ENCODE measurements around the gene NEDD4.

DNA sequence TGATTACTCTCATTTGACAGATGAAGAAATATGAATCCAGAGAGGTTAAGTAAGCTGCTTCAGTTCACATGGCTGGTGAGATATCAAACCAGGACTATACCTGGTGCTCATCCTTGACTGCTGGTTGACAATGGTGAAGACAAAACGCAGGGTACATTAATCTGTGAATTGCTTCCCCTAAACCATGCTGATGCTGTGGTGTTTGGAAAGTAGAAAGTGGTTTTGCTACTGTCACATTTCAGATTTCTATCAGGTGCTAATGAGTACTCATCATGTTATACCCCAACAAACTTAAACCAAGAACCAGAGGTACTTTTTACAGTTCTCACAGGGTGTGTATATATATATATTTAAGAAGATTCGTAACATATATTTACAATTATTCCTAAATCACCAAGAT, 165.5 kb downstream of the NEDD4 start:
- no peak for TF ChIP-seq CTCF (IDR thresholded peaks at IDR 0.05 in 2 of 3, conservative IDR thresholded peaks at IDR 0.05 in 1 of 3; ENCODE audit: control insufficient read depth in 2 of 3, extremely low read depth in 1 of 3, insufficient read depth in 1 of 3, low read depth in 3 of 3, low read length in 3 of 3)
- no peak for TF ChIP-seq ATF2 (IDR thresholded peaks at IDR 0.05; ENCODE audit: low read length)
- TF ChIP-seq POLR2A (IDR thresholded peaks at IDR 0.05; ENCODE audit: low read depth, low read length) = no peak
- TF ChIP-seq SIX5 (IDR thresholded peaks at IDR 0.05; ENCODE audit: low read depth, low read length, severe bottlenecking) = no peak
- TF ChIP-seq SP1 (IDR thresholded peaks at IDR 0.05; ENCODE audit: low read depth, low read length) = no peak
- TF ChIP-seq, protein P1, sequence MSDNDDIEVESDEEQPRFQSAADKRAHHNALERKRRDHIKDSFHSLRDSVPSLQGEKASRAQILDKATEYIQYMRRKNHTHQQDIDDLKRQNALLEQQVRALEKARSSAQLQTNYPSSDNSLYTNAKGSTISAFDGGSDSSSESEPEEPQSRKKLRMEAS (IDR thresholded peaks at IDR 0.05; ENCODE audit: low read depth, low read length) = no peak

All from GM12878 (cell line).